HepG2 (cell line): Measurements from ENCODE around the gene OVCA2. TPM values are rescaled to one million over a fixed set of nuclear protein-coding genes. Genes with fewer than 3 reads are reported as not detected.

Experiments
- GATAD1 ChIP-seq: IDR thresholded peaks from 2 replicates; pipeline ENCODE4 v1.6.1; 2016; ENCODE audit warnings: missing genetic modification reagents, missing compliant biosample characterization
- JARID2 ChIP-seq: sonication (generic); formaldehyde crosslinking; IDR thresholded peaks from 2 replicates; pipeline ENCODE4 v1.8.1; 2023; ENCODE audit warnings: missing genetic modification reagents, inconsistent platforms; ENCODE audit not compliant: insufficient replicate concordance
- KDM6A ChIP-seq: IDR thresholded peaks from 2 replicates; pipeline ENCODE4 v1.6.1; 2016; ENCODE audit warnings: low read depth
- PITX1 ChIP-seq: sonication (generic); formaldehyde crosslinking; IDR thresholded peaks from 2 replicates; pipeline ENCODE4 v1.5.1; 2020; ENCODE audit warnings: mild to moderate bottlenecking, missing genetic modification reagents
- SKI ChIP-seq: fragments of 450-650 bp; IDR thresholded peaks from one replicate; pipeline ENCODE4 v1.6.1; 2018; ENCODE audit warnings: mild to moderate bottlenecking; ENCODE audit not compliant: partially characterized antibody
- SP140L ChIP-seq: sonication (generic); formaldehyde crosslinking; IDR thresholded peaks from 2 replicates; pipeline ENCODE4 v1.4.0; 2020; ENCODE audit warnings: missing genetic modification reagents, borderline replicate concordance
- STAG1 ChIP-seq: sonication (generic); formaldehyde crosslinking; IDR thresholded peaks from 2 replicates; pipeline ENCODE4 v1.4.0; 2020; ENCODE audit warnings: missing genetic modification reagents
- TGIF2 ChIP-seq: IDR thresholded peaks from 2 replicates; pipeline ENCODE4 v1.6.1; 2016; ENCODE audit warnings: control low read depth, missing compliant biosample characterization
- YEATS2 ChIP-seq: sonication (generic); formaldehyde crosslinking; IDR thresholded peaks from 2 replicates; pipeline ENCODE4 v1.4.0; 2020; ENCODE audit warnings: missing genetic modification reagents, borderline replicate concordance
- ZFYVE20 ChIP-seq: sonication (generic); formaldehyde crosslinking; IDR thresholded peaks from 2 replicates; pipeline ENCODE4 v1.8.0; 2023; ENCODE audit warnings: low read depth, mild to moderate bottlenecking, moderate library complexity, missing genetic modification reagents, borderline replicate concordance
- ZNF142 ChIP-seq: sonication (generic); formaldehyde crosslinking; IDR thresholded peaks from 2 replicates; pipeline ENCODE4 v1.4.0; 2020; ENCODE audit warnings: missing genetic modification reagents
- ZNF646 ChIP-seq: sonication (generic); formaldehyde crosslinking; IDR thresholded peaks from 2 replicates; pipeline ENCODE4 v1.9.0; 2021; ENCODE audit warnings: mild to moderate bottlenecking, missing genetic modification reagents
- ZNF891 ChIP-seq: sonication (generic); formaldehyde crosslinking; IDR thresholded peaks from 2 replicates; pipeline ENCODE4 v1.5.0; 2020; ENCODE audit warnings: mild to moderate bottlenecking, missing genetic modification reagents
- polyA plus RNA-seq, 8 experiments: library from polyadenylated mRNA; depleted of rRNA in 3 of 8; stranded (reverse) in 7 of 8; unstranded in 1 of 8; fragments of >200 nt; fragmentation: Illumina TruSeq in 4 of 8; extraction: Trizol in 4 of 8; gene quantifications; 2 replicates each; pipeline versions ENCODE4 v1.2.1 to v1.2.3, GENCODE V29; 2011 to 2016; ENCODE audit warnings: low read depth in 4 of 8, missing spikeins in 1 of 8, mixed read lengths in 1 of 8; ENCODE audit not compliant: insufficient read depth in 1 of 8
- total RNA-seq, 5 experiments: library from RNA; depleted of rRNA; stranded (reverse); fragments of >200 nt; fragmentation: Illumina TruSeq; extraction: Trizol; gene quantifications; 2 replicates each; pipeline ENCODE4 v1.2.3, GENCODE V29; 2016; ENCODE audit warnings: low read depth in 1 of 5
- TF ChIP-seq, protein P1 (sequence below): sonication (generic); formaldehyde crosslinking; IDR thresholded peaks from 2 replicates; pipeline ENCODE4 v1.4.0; 2020; ENCODE audit warnings: missing genetic modification reagents

OVCA2 gene
- total and polyA plus RNA-seq, 2 of the 13 experiments (the other 11 are each of a cell fraction or from before 2014, with no cell fraction given) = 23.7 to 28.2 TPM

GRCh38 chr17:2025622-2026309, 16.1 kb upstream of the OVCA2 start (continued):
- TF ChIP-seq ZNF142 (CRISPR knock-in tag) (no peak), YEATS2 (CRISPR knock-in tag) (no peak), STAG1 (CRISPR knock-in tag) (peak; percentile 91), JARID2 (CRISPR knock-in tag) (peak; percentile 44), ZNF646 (CRISPR knock-in tag) (no peak), ZFYVE20 (CRISPR knock-in tag) (no peak), SP140L (CRISPR knock-in tag) (no peak), GATAD1 (CRISPR knock-in tag) (0 out of 2 replicates have a peak, but pooled peaks have one; percentile 36), ZNF891 (CRISPR knock-in tag) (0 out of 2 replicates have a peak, but pooled peaks have one; percentile 54), PITX1 (peak; percentile 48; the same call in 1 of the 2 replicates), KDM6A (CRISPR knock-in tag) (no peak), TGIF2 (no peak), SKI (no peak)
- TF ChIP-seq, protein P1, sequence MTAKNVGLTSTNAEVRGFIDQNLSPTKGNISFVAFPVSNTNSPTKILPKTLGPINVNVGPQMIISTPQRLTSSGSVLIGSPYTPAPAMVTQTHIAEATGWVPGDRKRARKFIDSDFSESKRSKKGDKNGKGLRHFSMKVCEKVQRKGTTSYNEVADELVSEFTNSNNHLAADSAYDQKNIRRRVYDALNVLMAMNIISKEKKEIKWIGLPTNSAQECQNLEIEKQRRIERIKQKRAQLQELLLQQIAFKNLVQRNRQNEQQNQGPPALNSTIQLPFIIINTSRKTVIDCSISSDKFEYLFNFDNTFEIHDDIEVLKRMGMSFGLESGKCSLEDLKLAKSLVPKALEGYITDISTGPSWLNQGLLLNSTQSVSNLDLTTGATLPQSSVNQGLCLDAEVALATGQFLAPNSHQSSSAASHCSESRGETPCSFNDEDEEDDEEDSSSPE (CRISPR knock-in tag) = 0 out of 2 replicates have a peak, but pooled peaks have one; percentile 32
